ENCODE data around the gene CDH22.

DNA sequence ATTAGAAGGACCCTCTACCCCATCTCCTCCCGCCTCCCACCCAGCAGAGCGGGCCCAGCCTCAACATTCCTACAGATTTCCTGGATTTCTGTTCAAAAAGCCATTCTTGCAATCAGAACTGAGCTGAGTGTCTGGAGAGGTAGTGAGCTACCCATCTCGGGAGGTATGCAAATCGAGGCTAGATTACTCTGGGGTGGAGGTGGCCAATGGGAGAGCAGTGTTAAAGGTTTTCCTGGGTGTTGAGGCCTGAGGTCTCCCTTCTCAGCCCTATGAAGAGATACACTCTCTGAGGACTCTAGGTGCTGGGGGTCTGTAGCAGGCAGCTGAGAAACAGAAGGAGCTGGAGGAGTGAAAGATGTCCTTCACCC, 133.2 kb downstream of the CDH22 start:
- TF ChIP-seq POLR2A (IDR thresholded peaks at IDR 0.05), result no peak
- TF ChIP-seq, protein P1, sequence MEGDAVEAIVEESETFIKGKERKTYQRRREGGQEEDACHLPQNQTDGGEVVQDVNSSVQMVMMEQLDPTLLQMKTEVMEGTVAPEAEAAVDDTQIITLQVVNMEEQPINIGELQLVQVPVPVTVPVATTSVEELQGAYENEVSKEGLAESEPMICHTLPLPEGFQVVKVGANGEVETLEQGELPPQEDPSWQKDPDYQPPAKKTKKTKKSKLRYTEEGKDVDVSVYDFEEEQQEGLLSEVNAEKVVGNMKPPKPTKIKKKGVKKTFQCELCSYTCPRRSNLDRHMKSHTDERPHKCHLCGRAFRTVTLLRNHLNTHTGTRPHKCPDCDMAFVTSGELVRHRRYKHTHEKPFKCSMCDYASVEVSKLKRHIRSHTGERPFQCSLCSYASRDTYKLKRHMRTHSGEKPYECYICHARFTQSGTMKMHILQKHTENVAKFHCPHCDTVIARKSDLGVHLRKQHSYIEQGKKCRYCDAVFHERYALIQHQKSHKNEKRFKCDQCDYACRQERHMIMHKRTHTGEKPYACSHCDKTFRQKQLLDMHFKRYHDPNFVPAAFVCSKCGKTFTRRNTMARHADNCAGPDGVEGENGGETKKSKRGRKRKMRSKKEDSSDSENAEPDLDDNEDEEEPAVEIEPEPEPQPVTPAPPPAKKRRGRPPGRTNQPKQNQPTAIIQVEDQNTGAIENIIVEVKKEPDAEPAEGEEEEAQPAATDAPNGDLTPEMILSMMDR (IDR thresholded peaks at IDR 0.05), result no peak
- no peak for TF ChIP-seq POLR2AphosphoS5 (IDR thresholded peaks at IDR 0.05; ENCODE audit: insufficient read depth in 1 of 2, low read depth in 1 of 2)
